Measurements from ENCODE around the gene GFAP. TPM values are rescaled to one million over a fixed set of nuclear protein-coding genes. Genes with fewer than 3 reads are reported as not detected.

GFAP gene
- total and polyA plus RNA-seq, 8 donors: 0.12 to 2.2 (median 0.85) TPM

- Histone ChIP-seq H3K36me3 (no peaks in the 10 kb centered on the region), H3K4me3 (no peak overlapping the region), H3K9me3 (no peaks in the 10 kb centered on the region), H3K4me1 (peaks cover 0 to 4% (median 0%) of the 10 kb centered on the region in 3 donors), H3K27ac (no peak overlapping the region), H3K27me3 (no peaks in the 10 kb centered on the region)
- intact Hi-C loops (cut with DNase I): loop anchor here in 1 of 3 donors (10.0 kb wide), 1 partner anchor 181 kb away; no protein-coding TSS in a partner anchor
- ATAC-seq: no peak
- TF ChIP-seq CTCF (IDR thresholded peaks at IDR 0.05): no peak
- FAIRE-seq: no peak
- DNase-seq: no peak
- WGBS, 2 donors: 47 to 73% methylated on average over 6 of the region's 6 CpGs
Observed at GRCh38 chr17:44913676-44914075, 1.6 kb downstream of the GFAP start.

GRCh38 chr17:44912763-44913544 lies 2.3 kb downstream of the GFAP start:
- no peak for TF ChIP-seq CTCF (IDR thresholded peaks at IDR 0.05)
- Histone ChIP-seq H3K4me3 (no peak overlapping the region), H3K27ac (no peak overlapping the region), H3K36me3 (no peaks in the 10 kb centered on the region), H3K9me3 (no peaks in the 10 kb centered on the region), H3K4me1 (peaks cover 0 to 4% (median 0%) of the 10 kb centered on the region in 3 donors), H3K27me3 (no peaks in the 10 kb centered on the region)
- ATAC-seq: no peak
- no peak for FAIRE-seq
- intact Hi-C loops (cut with DNase I): loop anchor here in 1 of 3 donors (10.0 kb wide), 1 partner anchor 182 kb away; no protein-coding TSS in a partner anchor
- no peak for DNase-seq
- WGBS, 2 donors: 77 to 82% methylated on average over 14 of the region's 14 CpGs

- no peaks in the 10 kb centered on the region for H3K9me3 ChIP-seq
- no peak for FAIRE-seq
- H3K27me3 ChIP-seq: no peaks in the 10 kb centered on the region
- WGBS, 2 donors: 8% methylated on average over 56 of the region's 56 CpGs
- peak; percentile 25 to 44 (median 36) for TF ChIP-seq CTCF (IDR thresholded peaks at IDR 0.05)
- H3K4me3 ChIP-seq: peak overlapping the region in 2 of 4 donors; percentile 25 to 43
- no peaks in the 10 kb centered on the region for H3K36me3 ChIP-seq
- peaks cover 0 to 4% (median 0%) of the 10 kb centered on the region in 3 donors for H3K4me1 ChIP-seq
- peak; percentile 50 to 85 (median 66) for DNase-seq
- H3K27ac ChIP-seq: no peak overlapping the region
- intact Hi-C loops (cut with DNase I): loop anchor here in 1 of 3 donors (10.0 kb wide), 1 partner anchor 183 kb away; no protein-coding TSS in a partner anchor
- peak; percentile 78 to 91 (median 84) for ATAC-seq
Observed at GRCh38 chr17:44911133-44912001, 3.9 kb downstream of the GFAP start.

GRCh38 chr17:44910231-44911106 lies 4.8 kb downstream of the GFAP start:
- no peak for FAIRE-seq
- TF ChIP-seq CTCF (IDR thresholded peaks at IDR 0.05): no peak
- no peak for DNase-seq

More at GRCh38 chr17:44910231-44911106, 4.8 kb downstream of the GFAP start:
- Histone ChIP-seq H3K4me1 (peaks cover 0 to 4% (median 0%) of the 10 kb centered on the region in 3 donors), H3K36me3 (no peaks in the 10 kb centered on the region), H3K27ac (no peak overlapping the region), H3K4me3 (no peak overlapping the region), H3K27me3 (no peaks in the 10 kb centered on the region), H3K9me3 (no peaks in the 10 kb centered on the region)
- ATAC-seq: no peak
- 68 to 69% methylated on average over 13 of the region's 13 CpGs for WGBS, 2 donors
- intact Hi-C loops (cut with DNase I): loop anchor here in 1 of 3 donors (10.0 kb wide), 1 partner anchor 184 kb away; no protein-coding TSS in a partner anchor
